ENCODE measurements around the gene GET3.

Gene GET3

GRCh38 chr19:12750851-12751250, 13.6 kb downstream of the GET3 start:
- DNase-seq (ENCODE audit: low read depth in 2 of 3, low spot score in 2 of 3), result no peak

GRCh38 chr19:12751635-12752034, 14.3 kb downstream of the GET3 start, which contains the start of gene BEST2:
Gene BEST2, plus strand, starts transcription at chr19:12751791. Its CDS starts 802 bp downstream, at chr19:12752593.
- DNase-seq (ENCODE audit: low read depth in 2 of 3, low spot score in 2 of 3), result no peak

GRCh38 chr19:12752056-12752781, 14.9 kb downstream of the GET3 start:
- DNase-seq (ENCODE audit: low read depth in 2 of 3, low spot score in 2 of 3), result no peak

- DNase-seq (ENCODE audit: low read depth in 2 of 3, low spot score in 2 of 3), result no peak
Observed at GRCh38 chr19:12754465-12755196, 17.3 kb downstream of the GET3 start.

- no peak for DNase-seq (ENCODE audit: low read depth in 2 of 3, low spot score in 2 of 3)
Observed at GRCh38 chr19:12756150-12756883, 19.0 kb downstream of the GET3 start.

GRCh38 chr19:12757544-12758274, 20.4 kb downstream of the GET3 start:
- DNase-seq (ENCODE audit: low read depth in 2 of 3, low spot score in 2 of 3), result peak; percentile 43 to 54 (median 53)

GRCh38 chr19:12759686-12760085, 22.4 kb downstream of the GET3 start:
- no peak for DNase-seq (ENCODE audit: low read depth in 2 of 3, low spot score in 2 of 3)

GRCh38 chr19:12763100-12763499, 25.8 kb downstream of the GET3 start:
- DNase-seq (ENCODE audit: low read depth in 2 of 3, low spot score in 2 of 3), result no peak

GRCh38 chr19:12764698-12765097, 27.4 kb downstream of the GET3 start:
- no peak for DNase-seq (ENCODE audit: low read depth in 2 of 3, low spot score in 2 of 3)

GRCh38 chr19:12766051-12766521, 28.8 kb downstream of the GET3 start:
- peak in 1 of 3 experiments; percentile 84 for DNase-seq (ENCODE audit: low read depth in 2 of 3, low spot score in 2 of 3)

GRCh38 chr19:12767150-12767549, 29.9 kb downstream of the GET3 start:
- no peak for DNase-seq (ENCODE audit: low read depth in 2 of 3, low spot score in 2 of 3)

- no peak for DNase-seq (ENCODE audit: low read depth in 2 of 3, low spot score in 2 of 3)
Observed at GRCh38 chr19:12767666-12768065, 30.4 kb downstream of the GET3 start.

GRCh38 chr19:12769689-12770088, 32.4 kb downstream of the GET3 start:
- DNase-seq (ENCODE audit: low read depth in 2 of 3, low spot score in 2 of 3), result no peak

GRCh38 chr19:12770922-12771321, 33.6 kb downstream of the GET3 start:
- DNase-seq (ENCODE audit: low read depth in 2 of 3, low spot score in 2 of 3), result no peak

GRCh38 chr19:12772323-12772722, 35.0 kb downstream of the GET3 start:
- DNase-seq (ENCODE audit: low read depth in 2 of 3, low spot score in 2 of 3), result no peak

- no peak for DNase-seq (ENCODE audit: low read depth in 2 of 3, low spot score in 2 of 3)
Observed at GRCh38 chr19:12773571-12773970, 36.3 kb downstream of the GET3 start.

- no peak for DNase-seq (ENCODE audit: low read depth in 2 of 3, low spot score in 2 of 3)
Observed at GRCh38 chr19:12774588-12775555, 37.6 kb downstream of the GET3 start, which contains the start of gene HOOK2. Gene HOOK2, minus strand, starts transcription at chr19:12775552. Its CDS starts 103 bp downstream, at chr19:12775449.

GRCh38 chr19:12777217-12778016, 40.1 kb downstream of the GET3 start:
- DNase-seq (ENCODE audit: low read depth in 2 of 3, low spot score in 2 of 3), result peak in 1 of 3 experiments; percentile 78

Data from activated CD8-positive, alpha-beta memory T cell treated with anti-CD3 and anti-CD28 coated beads for 48 hours (primary cell).